ENCODE results near the gene ANXA6. TPM values are rescaled to one million over a fixed set of nuclear protein-coding genes. Genes with fewer than 3 reads are reported as not detected.

ANXA6 gene
- total and polyA plus RNA-seq, 2 of the 4 experiments (the other 2 are of a cell fraction), result 355 to 610 TPM

- no peaks in the 10 kb centered on the region for H3K27me3 ChIP-seq (ENCODE audit: control insufficient read depth, insufficient read depth, low read length)
- H3K4ac ChIP-seq (ENCODE audit: low read depth, low read length), result no peak overlapping the region
- H3K27ac ChIP-seq (ENCODE audit: insufficient read depth, low read length), result no peak overlapping the region
- H2BK20ac ChIP-seq (ENCODE audit: low read depth, low read length), result no peak overlapping the region
- H3K18ac ChIP-seq (ENCODE audit: low read depth, low read length), result no peak overlapping the region
- no peak overlapping the region for H2AFZ ChIP-seq (replicated peaks; ENCODE audit: low read length, poor library complexity)
- no peak overlapping the region for H3K14ac ChIP-seq (replicated peaks; ENCODE audit: low read depth, low read length)
- H2BK15ac ChIP-seq (ENCODE audit: low read depth, low read length), result no peak overlapping the region
- ChIA-PET POLR2A (ENCODE audit: unreplicated experiment) (no interaction called here), CTCF (interaction anchor here (0.6 to 1.8 kb wide), 2 partner anchors 12 to 22 kb away, joined by 3 to 4 read pairs; no protein-coding TSS in a partner anchor)
- TF ChIP-seq SMC3 (IDR thresholded peaks at IDR 0.05; ENCODE audit: low read depth, low read length), result no peak
- TF ChIP-seq RCOR1 (IDR thresholded peaks at IDR 0.05; ENCODE audit: insufficient replicate concordance, low read length), result no peak
- TF ChIP-seq, protein P1, sequence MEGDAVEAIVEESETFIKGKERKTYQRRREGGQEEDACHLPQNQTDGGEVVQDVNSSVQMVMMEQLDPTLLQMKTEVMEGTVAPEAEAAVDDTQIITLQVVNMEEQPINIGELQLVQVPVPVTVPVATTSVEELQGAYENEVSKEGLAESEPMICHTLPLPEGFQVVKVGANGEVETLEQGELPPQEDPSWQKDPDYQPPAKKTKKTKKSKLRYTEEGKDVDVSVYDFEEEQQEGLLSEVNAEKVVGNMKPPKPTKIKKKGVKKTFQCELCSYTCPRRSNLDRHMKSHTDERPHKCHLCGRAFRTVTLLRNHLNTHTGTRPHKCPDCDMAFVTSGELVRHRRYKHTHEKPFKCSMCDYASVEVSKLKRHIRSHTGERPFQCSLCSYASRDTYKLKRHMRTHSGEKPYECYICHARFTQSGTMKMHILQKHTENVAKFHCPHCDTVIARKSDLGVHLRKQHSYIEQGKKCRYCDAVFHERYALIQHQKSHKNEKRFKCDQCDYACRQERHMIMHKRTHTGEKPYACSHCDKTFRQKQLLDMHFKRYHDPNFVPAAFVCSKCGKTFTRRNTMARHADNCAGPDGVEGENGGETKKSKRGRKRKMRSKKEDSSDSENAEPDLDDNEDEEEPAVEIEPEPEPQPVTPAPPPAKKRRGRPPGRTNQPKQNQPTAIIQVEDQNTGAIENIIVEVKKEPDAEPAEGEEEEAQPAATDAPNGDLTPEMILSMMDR (conservative IDR thresholded peaks at IDR 0.05; ENCODE audit: low read depth, low read length), result no peak
- no peak for TF ChIP-seq MXI1 (IDR thresholded peaks at IDR 0.05; ENCODE audit: borderline replicate concordance, low read depth, low read length)
- TF ChIP-seq FOS (IDR thresholded peaks at IDR 0.05; ENCODE audit: low read depth, low read length), result no peak
- TF ChIP-seq RFX5 (IDR thresholded peaks at IDR 0.05; ENCODE audit: low read depth, low read length), result no peak
- TF ChIP-seq MAFK (IDR thresholded peaks at IDR 0.05; ENCODE audit: low read depth, low read length), result no peak
- no peak for TF ChIP-seq CEBPB (IDR thresholded peaks at IDR 0.05; ENCODE audit: low read depth, low read length)
- TF ChIP-seq, protein P2, sequence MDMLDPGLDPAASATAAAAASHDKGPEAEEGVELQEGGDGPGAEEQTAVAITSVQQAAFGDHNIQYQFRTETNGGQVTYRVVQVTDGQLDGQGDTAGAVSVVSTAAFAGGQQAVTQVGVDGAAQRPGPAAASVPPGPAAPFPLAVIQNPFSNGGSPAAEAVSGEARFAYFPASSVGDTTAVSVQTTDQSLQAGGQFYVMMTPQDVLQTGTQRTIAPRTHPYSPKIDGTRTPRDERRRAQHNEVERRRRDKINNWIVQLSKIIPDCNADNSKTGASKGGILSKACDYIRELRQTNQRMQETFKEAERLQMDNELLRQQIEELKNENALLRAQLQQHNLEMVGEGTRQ (IDR thresholded peaks at IDR 0.05; ENCODE audit: low read depth, low read length), result no peak
- no peaks in the 10 kb centered on the region for H3K9me3 ChIP-seq (ENCODE audit: control insufficient read depth, insufficient read depth, low read length)
- no peak overlapping the region for H3K4me3 ChIP-seq (ENCODE audit: insufficient read depth, low read depth, low read length)
- DNase-seq (no peak), ATAC-seq (ENCODE audit: low read depth) (no peak)
- H2BK5ac ChIP-seq (ENCODE audit: low read depth, low read length, poor library complexity, severe bottlenecking), result no peak overlapping the region
- no peak overlapping the region for H2AK5ac ChIP-seq (ENCODE audit: low read depth, low read length)
- H4K5ac ChIP-seq (ENCODE audit: low read depth, low read length), result no peak overlapping the region
- H3K4me1 ChIP-seq (ENCODE audit: control insufficient read depth, insufficient read depth, low read length), result no peaks in the 10 kb centered on the region
- WGBS, 2 experiments (ENCODE audit: extremely low coverage in 2 of 2, insufficient read length in 1 of 2), result 100% methylated on average over 1 of the region's 10 CpGs; no CpG with 5 or more reads in 1 of the 2 experiments
- no TSS peak for BruUV-seq (replicated peaks)
- intact Hi-C loops (cut with micrococcal nuclease) (no loop called here), in situ Hi-C loops (cut with MboI; ENCODE audit: low sequenced_read_pairs) (no loop called here), dilution Hi-C loops (cut with HindIII; ENCODE audit: low sequenced_read_pairs, unreplicated experiment) (no loop called here)
- no peak overlapping the region for H4K8ac ChIP-seq (ENCODE audit: low read depth in 2 of 2, low read length in 2 of 2)
- peaks cover 8% of the 10 kb centered on the region; the same call in 1 of the 2 replicates for H3K9me1 ChIP-seq (ENCODE audit: insufficient read depth, low read length)
- H4K91ac ChIP-seq (ENCODE audit: insufficient read depth, low read depth, low read length), result no peak overlapping the region
- peaks cover 45% of the 10 kb centered on the region for H4K20me1 ChIP-seq (ENCODE audit: insufficient read depth, low read length)
- H2BK120ac ChIP-seq (ENCODE audit: low read depth, low read length), result no peak overlapping the region
- H3K36me3 ChIP-seq (ENCODE audit: control insufficient read depth, insufficient read depth, low read length), result peaks cover 82% of the 10 kb centered on the region
- peaks cover 47 to 81% of the 10 kb centered on the region in 2 experiments for H3K79me1 ChIP-seq (ENCODE audit: low read depth in 1 of 2, low read length in 2 of 2)
- H3K56ac ChIP-seq (ENCODE audit: extremely low read depth, insufficient read depth, low read length), result no peak overlapping the region
- H3K4me2 ChIP-seq (ENCODE audit: low read depth, low read length), result no peak overlapping the region
- no peak overlapping the region for H3K9ac ChIP-seq (ENCODE audit: low read depth, low read length)
- no peak overlapping the region for H2AK9ac ChIP-seq (replicated peaks; ENCODE audit: low read depth, low read length, poor library complexity)
- H3K23ac ChIP-seq (ENCODE audit: low read depth, low read length), result no peak overlapping the region
These were observed 20.3 kb downstream of the ANXA6 start for GRCh38 chr5:151137067-151137825.

Data from IMR-90 (cell line).